Measurements from ENCODE around the gene LCN10.

- TF ChIP-seq CTCF (IDR thresholded peaks at IDR 0.05; ENCODE audit: low read depth, low read length) (no peak), EZH2phosphoT487 (IDR thresholded peaks at IDR 0.05; ENCODE audit: low read depth) (no peak)
Measured at GRCh38 chr9:136707011-136707410, 35.7 kb downstream of the LCN10 start.

All from OCI-LY3 (cell line).